Stimulated activated CD4-positive, alpha-beta T cell treated with anti-CD3 and anti-CD28 coated beads, Interleukin-4, amount 100 ng/mL, for 24 hours (primary cell): Measurements from ENCODE around the gene DCAF4.
A peak's percentile ranks its signal among the peaks of the same experiment; 100 is the strongest.
"Not testable (repeated sequence)": the region's sequence is repeated elsewhere in the genome, so short reads cannot be mapped to it uniquely, and the experiment has no call there.

ENCODE experiments used
- DNase-seq: peaks from one replicate; pipeline ENCODE4 v3.0.0-alpha.2; 2020

DCAF4 gene

GRCh38 chr14:72939630-72940029 is 13.4 kb downstream of the DCAF4 start:
- no peak for DNase-seq

- DNase-seq = no peak
Measured at GRCh38 chr14:72941286-72941985, 15.2 kb downstream of the DCAF4 start.

- DNase-seq = no peak
Measured at GRCh38 chr14:72942934-72943333, 16.7 kb downstream of the DCAF4 start.

- DNase-seq = no peak
Measured at GRCh38 chr14:72943876-72944430, 17.7 kb downstream of the DCAF4 start.

GRCh38 chr14:72945356-72946027 is 19.2 kb downstream of the DCAF4 start:
- no peak for DNase-seq

- DNase-seq = no peak
Measured at GRCh38 chr14:72946491-72946890, 20.2 kb downstream of the DCAF4 start.

GRCh38 chr14:72947366-72948160 is 21.3 kb downstream of the DCAF4 start:
- no peak for DNase-seq

GRCh38 chr14:72948481-72949138 is 22.3 kb downstream of the DCAF4 start:
- DNase-seq = peak; percentile 73

- no peak for DNase-seq
Measured at GRCh38 chr14:72952171-72952570, 25.9 kb downstream of the DCAF4 start.

- not testable (repeated sequence) for DNase-seq
Measured at GRCh38 chr14:72956741-72957140, 30.5 kb downstream of the DCAF4 start.

GRCh38 chr14:72957213-72957612 is 30.9 kb downstream of the DCAF4 start:
- no peak for DNase-seq

- DNase-seq = no peak
Measured at GRCh38 chr14:72958548-72958947, 32.3 kb downstream of the DCAF4 start.

GRCh38 chr14:72961016-72961415 is 34.8 kb downstream of the DCAF4 start:
- not testable (repeated sequence) for DNase-seq

GRCh38 chr14:72961579-72962335 is 35.5 kb downstream of the DCAF4 start:
- DNase-seq = no peak

- not testable (repeated sequence) for DNase-seq
Measured at GRCh38 chr14:72962336-72962754, 36.1 kb downstream of the DCAF4 start.

GRCh38 chr14:72962829-72963312 is 36.6 kb downstream of the DCAF4 start:
- DNase-seq = no peak

GRCh38 chr14:72965249-72965648 is 39.0 kb downstream of the DCAF4 start:
- DNase-seq = no peak

GRCh38 chr14:72966038-72966437 is 39.8 kb downstream of the DCAF4 start:
- DNase-seq = no peak

GRCh38 chr14:72968316-72968715 is 42.1 kb downstream of the DCAF4 start:
- DNase-seq = no peak

- DNase-seq = no peak
Measured at GRCh38 chr14:72970058-72970630, 43.9 kb downstream of the DCAF4 start.

GRCh38 chr14:72970824-72971434 is 44.7 kb downstream of the DCAF4 start:
- no peak for DNase-seq
